Vagina (tissue), 2 donors: ENCODE results near the gene KRTAP8-1.

Source experiments
- POLR2A ChIP-seq, 2 donors: fragments of 450-650 bp; IDR thresholded peaks; one replicate each; pipeline ENCODE4 v1.6.1; 2017; ENCODE audit warnings: antibody characterized with exemption in 2 of 2, mild to moderate bottlenecking in 2 of 2, moderate library complexity in 2 of 2
- POLR2AphosphoS5 ChIP-seq, 2 donors: sonication (generic); formaldehyde crosslinking; IDR thresholded peaks; one replicate each; pipeline ENCODE4 v1.9.0; 2017; ENCODE audit warnings: antibody characterized with exemption in 2 of 2, mild to moderate bottlenecking in 2 of 2, low read depth in 1 of 2; ENCODE audit not compliant: insufficient read depth in 1 of 2
- TF ChIP-seq, protein P1 (sequence below), 3 experiments: fragments of 450-650 bp in 2 of 3; fragments of 200-600 bp in 1 of 3; sonication (generic) in 1 of 3; IDR thresholded peaks; one replicate each; pipeline ENCODE4 v1.5.1; 2017 to 2019; ENCODE audit warnings: antibody characterized with exemption in 3 of 3, mild to moderate bottlenecking in 2 of 3, moderate library complexity in 2 of 3

- TF ChIP-seq POLR2AphosphoS5 (IDR thresholded peaks at IDR 0.05; ENCODE audit: insufficient read depth in 1 of 2, low read depth in 1 of 2) (no peak), POLR2A (IDR thresholded peaks at IDR 0.05) (no peak)
- TF ChIP-seq, protein P1, sequence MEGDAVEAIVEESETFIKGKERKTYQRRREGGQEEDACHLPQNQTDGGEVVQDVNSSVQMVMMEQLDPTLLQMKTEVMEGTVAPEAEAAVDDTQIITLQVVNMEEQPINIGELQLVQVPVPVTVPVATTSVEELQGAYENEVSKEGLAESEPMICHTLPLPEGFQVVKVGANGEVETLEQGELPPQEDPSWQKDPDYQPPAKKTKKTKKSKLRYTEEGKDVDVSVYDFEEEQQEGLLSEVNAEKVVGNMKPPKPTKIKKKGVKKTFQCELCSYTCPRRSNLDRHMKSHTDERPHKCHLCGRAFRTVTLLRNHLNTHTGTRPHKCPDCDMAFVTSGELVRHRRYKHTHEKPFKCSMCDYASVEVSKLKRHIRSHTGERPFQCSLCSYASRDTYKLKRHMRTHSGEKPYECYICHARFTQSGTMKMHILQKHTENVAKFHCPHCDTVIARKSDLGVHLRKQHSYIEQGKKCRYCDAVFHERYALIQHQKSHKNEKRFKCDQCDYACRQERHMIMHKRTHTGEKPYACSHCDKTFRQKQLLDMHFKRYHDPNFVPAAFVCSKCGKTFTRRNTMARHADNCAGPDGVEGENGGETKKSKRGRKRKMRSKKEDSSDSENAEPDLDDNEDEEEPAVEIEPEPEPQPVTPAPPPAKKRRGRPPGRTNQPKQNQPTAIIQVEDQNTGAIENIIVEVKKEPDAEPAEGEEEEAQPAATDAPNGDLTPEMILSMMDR (IDR thresholded peaks at IDR 0.05) = no peak
Measured at GRCh38 chr21:30831194-30831765, 18.2 kb upstream of the KRTAP8-1 start.
